ENCODE measurements around the gene BEGAIN. TPM values are rescaled to one million over a fixed set of nuclear protein-coding genes. Genes with fewer than 3 reads are reported as not detected.

The BEGAIN gene
- total and polyA plus RNA-seq, 4 donors: 0.28 to 2.6 (median 1.00) TPM

DNA sequence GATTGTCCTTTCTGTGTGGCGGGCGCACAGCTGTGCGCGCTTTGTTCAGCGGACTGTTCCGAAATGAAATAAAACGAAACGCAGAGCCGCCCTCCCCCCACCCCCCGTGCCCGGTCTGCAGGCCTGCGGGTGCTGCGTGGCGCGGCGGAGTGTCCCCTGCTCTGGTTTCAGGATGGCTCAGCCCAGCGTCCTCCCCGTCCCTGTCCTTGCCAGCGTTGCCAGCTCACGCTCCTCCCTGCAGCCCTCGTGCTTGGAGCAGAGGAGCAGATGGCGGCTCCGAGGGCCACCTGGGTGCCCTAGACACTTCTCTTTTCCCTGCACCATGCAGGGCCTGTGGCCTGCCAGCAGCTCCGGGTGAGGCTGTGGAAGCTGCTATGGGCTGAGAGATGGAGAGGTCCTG lies 17.5 kb upstream of the BEGAIN start:
- ATAC-seq (ENCODE audit: low FRiP score): no peak
- H3K36me3 ChIP-seq (ENCODE audit: control insufficient read depth in 1 of 2, insufficient read depth in 2 of 2, low read length in 1 of 2): no peaks in the 10 kb centered on the region
- DNase-seq: peak in 1 of 2 donors; percentile 73
- intact Hi-C loops (cut with DNase I): no loop called here
- no peak overlapping the region for H3K4me3 ChIP-seq (ENCODE audit: low read length in 2 of 2)
- H3K27ac ChIP-seq (ENCODE audit: low read depth in 1 of 2, low read length in 2 of 2): no peak overlapping the region
- H3K9me3 ChIP-seq (ENCODE audit: control insufficient read depth, low read length): peaks cover 5% of the 10 kb centered on the region
- H3K4me1 ChIP-seq (ENCODE audit: control insufficient read depth in 1 of 2, insufficient read depth in 2 of 2, low read length in 2 of 2): no peaks in the 10 kb centered on the region
- H3K27me3 ChIP-seq (ENCODE audit: control insufficient read depth in 1 of 2, insufficient read depth in 2 of 2, low read length in 1 of 2): no peaks in the 10 kb centered on the region
- 93% methylated on average over 24 of the region's 24 CpGs for WGBS, 2 donors

DNA sequence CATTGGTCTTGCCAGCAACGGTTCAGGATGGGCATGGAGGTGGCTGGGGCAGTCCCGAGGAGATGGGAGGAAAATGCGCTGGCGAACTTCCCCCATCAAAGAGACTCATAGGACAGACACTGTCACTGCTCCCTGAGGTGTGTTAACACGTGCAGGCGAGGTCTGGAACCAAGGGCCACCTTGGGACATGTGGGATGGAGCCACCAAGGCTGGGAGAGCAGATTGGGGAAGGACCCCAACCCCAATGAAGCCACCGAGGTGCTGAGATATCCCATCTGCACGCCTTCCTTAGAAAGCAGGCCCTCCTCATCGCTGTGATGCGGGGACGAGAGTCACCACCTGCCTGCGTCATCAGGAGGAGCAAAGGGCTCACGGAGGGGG lies 16.9 kb upstream of the BEGAIN start:
- Histone ChIP-seq H3K9me3 (ENCODE audit: control insufficient read depth, low read length) (peaks cover 5% of the 10 kb centered on the region), H3K27me3 (ENCODE audit: control insufficient read depth in 1 of 2, insufficient read depth in 2 of 2, low read length in 1 of 2) (no peaks in the 10 kb centered on the region), H3K4me3 (ENCODE audit: low read length in 2 of 2) (no peak overlapping the region), H3K4me1 (ENCODE audit: control insufficient read depth in 1 of 2, insufficient read depth in 2 of 2, low read length in 2 of 2) (no peaks in the 10 kb centered on the region), H3K27ac (ENCODE audit: low read depth in 1 of 2, low read length in 2 of 2) (no peak overlapping the region), H3K36me3 (ENCODE audit: control insufficient read depth in 1 of 2, insufficient read depth in 2 of 2, low read length in 1 of 2) (no peaks in the 10 kb centered on the region)
- WGBS, 2 donors: 84 to 85% methylated on average over 13 of the region's 13 CpGs
- no peak for ATAC-seq (ENCODE audit: low FRiP score)
- peak in 1 of 2 donors; percentile 69 for DNase-seq
- intact Hi-C loops (cut with DNase I): no loop called here

DNA sequence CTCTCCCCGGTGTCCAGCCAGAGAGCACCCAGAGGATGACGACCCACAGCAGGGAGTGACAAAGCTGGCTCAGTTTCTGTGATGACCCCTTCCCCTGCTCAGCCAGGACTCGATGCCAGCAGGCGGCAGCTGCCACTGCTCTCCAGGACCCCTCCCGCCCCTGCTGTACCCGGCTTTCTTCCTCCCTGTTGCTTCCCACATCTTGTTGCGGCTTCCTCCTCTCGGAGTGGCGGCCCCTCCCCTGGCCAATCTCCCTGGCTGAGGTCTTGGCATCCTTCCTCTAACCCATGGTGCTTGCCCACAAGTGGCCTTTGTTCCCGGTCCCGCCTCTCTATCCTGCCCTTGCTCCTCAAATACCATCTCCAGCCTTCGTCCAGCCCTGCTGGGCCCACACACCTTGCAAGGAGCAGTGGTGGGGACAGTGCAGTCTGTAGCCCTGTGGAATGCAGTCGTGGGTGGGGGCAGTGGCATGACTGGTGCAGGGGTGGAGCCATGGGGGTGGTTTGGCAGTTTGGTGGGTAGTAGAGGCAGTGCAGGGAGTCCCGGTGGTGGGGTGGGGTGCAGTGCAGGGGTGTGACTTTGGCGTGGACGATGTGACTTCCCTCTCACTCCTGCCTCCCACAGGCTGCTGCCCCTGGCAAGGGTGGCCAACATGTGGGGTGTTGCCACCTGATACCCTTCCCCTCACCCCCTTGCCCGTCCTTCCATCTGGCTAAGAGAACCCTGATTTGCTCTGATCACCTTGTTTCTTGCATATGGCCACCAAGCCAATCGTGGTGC lies 16.3 kb upstream of the BEGAIN start:
- H3K27me3 ChIP-seq (ENCODE audit: control insufficient read depth in 1 of 2, insufficient read depth in 2 of 2, low read length in 1 of 2): no peaks in the 10 kb centered on the region
- ATAC-seq (ENCODE audit: low FRiP score): peak; percentile 25
- no peaks in the 10 kb centered on the region for H3K36me3 ChIP-seq (ENCODE audit: control insufficient read depth in 1 of 2, insufficient read depth in 2 of 2, low read length in 1 of 2)
- peak; percentile 46 to 61 for DNase-seq
- no peak overlapping the region for H3K27ac ChIP-seq (ENCODE audit: low read depth in 1 of 2, low read length in 2 of 2)
- no peaks in the 10 kb centered on the region for H3K4me1 ChIP-seq (ENCODE audit: control insufficient read depth in 1 of 2, insufficient read depth in 2 of 2, low read length in 2 of 2)
- peaks cover 5% of the 10 kb centered on the region for H3K9me3 ChIP-seq (ENCODE audit: control insufficient read depth, low read length)
- intact Hi-C loops (cut with DNase I): no loop called here
- WGBS, 2 donors: 68 to 71% methylated on average over 17 of the region's 18 CpGs
- no peak overlapping the region for H3K4me3 ChIP-seq (ENCODE audit: low read length in 2 of 2)

DNA sequence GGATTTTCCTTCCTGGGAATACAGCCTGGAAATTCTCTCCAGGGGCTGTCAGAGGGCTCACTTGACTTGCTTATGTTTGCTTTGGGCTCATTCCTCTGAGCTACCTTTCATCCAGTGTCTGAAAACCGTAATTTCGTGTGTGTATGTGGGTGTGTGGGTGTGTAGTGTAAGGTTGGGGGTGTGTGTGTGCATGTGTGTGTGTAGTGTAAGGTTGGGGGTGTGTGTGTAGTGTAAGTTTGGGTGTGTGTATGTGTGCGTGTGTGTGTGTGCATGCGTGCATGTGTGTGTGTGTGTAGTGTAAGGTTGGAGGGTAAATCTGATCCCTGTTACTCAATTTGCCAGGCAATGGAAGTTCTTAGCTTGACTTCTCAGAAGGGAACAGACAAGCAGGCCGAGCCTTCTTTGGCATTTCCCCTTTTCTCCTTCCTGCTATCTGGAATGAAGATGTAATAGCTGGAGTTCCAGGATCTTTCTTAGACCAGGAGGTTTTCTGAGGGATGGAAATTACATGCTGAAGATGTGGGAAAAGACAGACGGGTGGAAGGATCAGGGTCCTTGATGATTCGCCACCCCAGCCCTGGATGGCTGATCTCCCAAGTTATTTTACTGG lies 15.5 kb upstream of the BEGAIN start:
- Histone ChIP-seq H3K36me3 (ENCODE audit: control insufficient read depth in 1 of 2, insufficient read depth in 2 of 2, low read length in 1 of 2) (no peaks in the 10 kb centered on the region), H3K4me3 (ENCODE audit: low read length in 2 of 2) (no peak overlapping the region), H3K9me3 (ENCODE audit: control insufficient read depth, low read length) (peaks cover 5% of the 10 kb centered on the region), H3K27me3 (ENCODE audit: control insufficient read depth in 1 of 2, insufficient read depth in 2 of 2, low read length in 1 of 2) (no peaks in the 10 kb centered on the region), H3K4me1 (ENCODE audit: control insufficient read depth in 1 of 2, insufficient read depth in 2 of 2, low read length in 2 of 2) (no peaks in the 10 kb centered on the region), H3K27ac (ENCODE audit: low read depth in 1 of 2, low read length in 2 of 2) (no peak overlapping the region)
- 43 to 46% methylated on average over 7 of the region's 7 CpGs for WGBS, 2 donors
- no peak for ATAC-seq (ENCODE audit: low FRiP score)
- intact Hi-C loops (cut with DNase I): no loop called here
- DNase-seq: no peak

DNA sequence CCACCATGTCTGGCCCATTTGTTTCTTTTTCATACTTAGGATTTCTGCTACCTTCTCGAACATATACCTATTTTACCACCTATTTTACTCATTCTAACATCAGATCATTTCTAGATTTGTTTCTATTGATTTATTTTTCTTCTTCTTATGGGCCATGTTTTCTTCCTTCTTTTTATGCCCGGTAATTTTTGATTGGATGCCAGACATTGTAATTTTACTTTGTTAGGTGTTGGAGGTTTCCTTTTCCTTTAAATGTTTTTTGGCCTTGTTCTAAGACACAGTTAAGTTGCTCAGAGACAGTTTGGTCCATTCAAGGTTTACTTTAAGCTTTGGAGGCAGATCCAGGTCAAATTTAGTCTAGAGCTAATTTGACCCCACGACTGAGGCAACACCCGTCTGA lies 14.7 kb upstream of the BEGAIN start:
- DNase-seq (no peak), ATAC-seq (ENCODE audit: low FRiP score) (no peak)
- H3K4me3 ChIP-seq (ENCODE audit: low read length in 2 of 2): no peak overlapping the region
- WGBS, 2 donors: 75 to 79% methylated on average over 4 of the region's 4 CpGs
- H3K36me3 ChIP-seq (ENCODE audit: control insufficient read depth in 1 of 2, insufficient read depth in 2 of 2, low read length in 1 of 2): no peaks in the 10 kb centered on the region
- H3K4me1 ChIP-seq (ENCODE audit: control insufficient read depth in 1 of 2, insufficient read depth in 2 of 2, low read length in 2 of 2): no peaks in the 10 kb centered on the region
- H3K27me3 ChIP-seq (ENCODE audit: control insufficient read depth in 1 of 2, insufficient read depth in 2 of 2, low read length in 1 of 2): no peaks in the 10 kb centered on the region
- intact Hi-C loops (cut with DNase I): no loop called here
- H3K27ac ChIP-seq (ENCODE audit: low read depth in 1 of 2, low read length in 2 of 2): no peak overlapping the region
- H3K9me3 ChIP-seq (ENCODE audit: control insufficient read depth, low read length): peaks cover 5% of the 10 kb centered on the region

DNA sequence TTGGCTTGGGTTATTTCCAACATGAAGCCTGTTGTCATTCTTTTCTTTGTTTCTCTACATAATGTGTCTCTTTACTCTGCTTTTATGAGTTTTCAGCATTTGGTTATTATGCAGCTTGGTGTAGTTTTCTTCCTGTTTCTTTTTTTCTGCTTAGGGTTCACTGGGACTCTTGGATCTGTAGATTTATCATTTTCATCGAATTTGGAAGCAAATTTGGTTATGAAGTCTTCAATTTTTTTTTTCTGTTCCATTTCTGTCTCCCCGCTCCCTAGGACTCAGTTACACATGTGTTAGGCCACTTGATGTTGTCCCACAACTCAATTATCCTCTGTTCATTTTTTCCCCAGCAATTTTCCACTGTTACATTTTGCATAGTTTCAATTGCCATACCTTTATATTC lies 13.8 kb upstream of the BEGAIN start:
- Histone ChIP-seq H3K9me3 (ENCODE audit: control insufficient read depth, low read length) (peaks cover 5% of the 10 kb centered on the region), H3K27ac (ENCODE audit: low read depth in 1 of 2, low read length in 2 of 2) (no peak overlapping the region), H3K4me1 (ENCODE audit: control insufficient read depth in 1 of 2, insufficient read depth in 2 of 2, low read length in 2 of 2) (no peaks in the 10 kb centered on the region), H3K36me3 (ENCODE audit: control insufficient read depth in 1 of 2, insufficient read depth in 2 of 2, low read length in 1 of 2) (no peaks in the 10 kb centered on the region), H3K4me3 (ENCODE audit: low read length in 2 of 2) (no peak overlapping the region), H3K27me3 (ENCODE audit: control insufficient read depth in 1 of 2, insufficient read depth in 2 of 2, low read length in 1 of 2) (no peaks in the 10 kb centered on the region)
- DNase-seq: no peak
- intact Hi-C loops (cut with DNase I): no loop called here
- ATAC-seq (ENCODE audit: low FRiP score): no peak
- WGBS, 2 donors: 91 to 92% methylated on average over 2 of the region's 2 CpGs

DNA sequence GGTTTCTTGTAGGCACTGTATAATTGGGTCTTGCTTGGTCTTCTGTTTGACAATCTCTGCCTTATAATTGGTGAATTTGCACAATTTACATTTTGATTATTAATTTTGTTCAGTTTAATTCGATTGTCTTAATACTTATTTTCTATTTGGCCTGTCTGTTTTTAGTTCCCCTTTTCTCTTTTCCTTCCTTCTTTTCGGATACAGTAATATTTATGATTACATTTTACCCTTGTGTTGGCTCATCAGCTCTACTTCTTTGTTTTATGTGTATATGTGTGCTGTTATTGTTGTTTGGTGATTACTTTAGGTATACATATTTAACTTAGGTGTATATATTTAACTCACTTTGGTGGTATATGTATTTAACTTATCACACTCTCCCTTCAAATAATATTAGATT lies 12.8 kb upstream of the BEGAIN start:
- DNase-seq: no peak
- no peak overlapping the region for H3K27ac ChIP-seq (ENCODE audit: low read depth in 1 of 2, low read length in 2 of 2)
- 67 to 73% methylated on average over 2 of the region's 2 CpGs for WGBS, 2 donors
- H3K36me3 ChIP-seq (ENCODE audit: control insufficient read depth in 1 of 2, insufficient read depth in 2 of 2, low read length in 1 of 2): no peaks in the 10 kb centered on the region
- no peaks in the 10 kb centered on the region for H3K27me3 ChIP-seq (ENCODE audit: control insufficient read depth in 1 of 2, insufficient read depth in 2 of 2, low read length in 1 of 2)
- ATAC-seq (ENCODE audit: low FRiP score): no peak
- H3K4me3 ChIP-seq (ENCODE audit: low read length in 2 of 2): no peak overlapping the region
- peaks cover 5% of the 10 kb centered on the region for H3K9me3 ChIP-seq (ENCODE audit: control insufficient read depth, low read length)
- intact Hi-C loops (cut with DNase I): no loop called here
- H3K4me1 ChIP-seq (ENCODE audit: control insufficient read depth in 1 of 2, insufficient read depth in 2 of 2, low read length in 2 of 2): no peaks in the 10 kb centered on the region

DNA sequence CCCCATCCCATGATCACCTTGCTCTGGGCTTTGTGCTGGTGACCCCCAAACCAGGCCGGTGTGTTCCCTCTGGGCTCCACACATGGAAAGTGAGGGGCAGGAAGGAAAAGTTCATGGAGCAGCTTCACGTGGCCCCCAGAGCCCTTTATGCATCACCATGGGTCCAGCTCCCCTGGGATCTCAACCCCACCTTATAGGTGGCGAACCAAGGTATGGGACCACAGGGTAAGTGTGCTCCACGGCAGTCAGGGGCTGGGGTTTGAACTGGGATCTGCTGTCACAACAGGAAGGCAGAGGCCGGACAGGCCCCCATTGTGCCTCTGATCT lies 7.4 kb upstream of the BEGAIN start:
- Histone ChIP-seq H3K4me3 (ENCODE audit: low read length in 2 of 2) (no peak overlapping the region), H3K9me3 (ENCODE audit: control insufficient read depth, low read length) (no peaks in the 10 kb centered on the region), H3K36me3 (ENCODE audit: control insufficient read depth in 1 of 2, insufficient read depth in 2 of 2, low read length in 1 of 2) (no peaks in the 10 kb centered on the region), H3K27me3 (ENCODE audit: control insufficient read depth in 1 of 2, insufficient read depth in 2 of 2, low read length in 1 of 2) (no peaks in the 10 kb centered on the region), H3K27ac (ENCODE audit: low read depth in 1 of 2, low read length in 2 of 2) (no peak overlapping the region), H3K4me1 (ENCODE audit: control insufficient read depth in 1 of 2, insufficient read depth in 2 of 2, low read length in 2 of 2) (no peaks in the 10 kb centered on the region)
- WGBS, 2 donors: 73 to 81% methylated on average over 5 of the region's 5 CpGs
- intact Hi-C loops (cut with DNase I): no loop called here
- DNase-seq (peak in 1 of 2 donors; percentile 50), ATAC-seq (ENCODE audit: low FRiP score) (no peak)

All from aorta (tissue), 5 donors.